PC-3 (cell line): ENCODE results near the gene SNED1. TPM values are rescaled to one million over a fixed set of nuclear protein-coding genes. Genes with fewer than 3 reads are reported as not detected.

Experiments used
- ATAC-seq: fragments of 200-7000 bp; cut with Tn5 transposase; 2 replicates; pipeline ENCODE4 v1.9.1; 2020; ENCODE audit warnings: mild to moderate bottlenecking, moderate library complexity
- BruUV-seq: library from RNA; stranded (reverse); fragments of 400-500 nt; replicated peaks from 2 replicates; lab custom pipeline; 2021; lab: Mats Ljungman, UMichigan
- CTCF ChIA-PET: fragments of 300-600 bp; sonication (Branson Sonifier 250); formaldehyde crosslinking; loops from one replicate; lab custom pipeline; 2022; ENCODE audit warnings: antibody characterized with exemption; lab: Charles Lee
- POLR2A ChIA-PET: fragments of 300-600 bp; sonication (Branson Sonifier 250); formaldehyde crosslinking; loops from one replicate; lab custom pipeline; 2022; ENCODE audit warnings: antibody characterized with exemption; ENCODE audit not compliant: unreplicated experiment; lab: Charles Lee
- DNase-seq: peaks from one replicate; pipeline ENCODE4 v3.0.0-alpha.2; 2015
- H2AFZ ChIP-seq: fragments of 300-600 bp; sonication (generic); 2 replicates; pipeline ENCODE4 v1.6.0; 2016; ENCODE audit warnings: antibody characterized with exemption, low read length
- H3F3A ChIP-seq: fragments of 300-600 bp; sonication (generic); one replicate; pipeline ENCODE4 v1.6.0; 2017; ENCODE audit warnings: antibody characterized with exemption, low read length, control low read depth, mild to moderate bottlenecking; ENCODE audit not compliant: unreplicated experiment
- H3K27ac ChIP-seq: fragments of 300-600 bp; sonication (generic); 2 replicates; pipeline ENCODE4 v1.5.1; 2016; ENCODE audit warnings: mild to moderate bottlenecking, low read length
- H3K27me3 ChIP-seq: fragments of 300-600 bp; sonication (generic); 2 replicates; pipeline ENCODE4 v1.6.1; 2016; ENCODE audit warnings: low read length, mixed read lengths
- H3K36me3 ChIP-seq: fragments of 300-600 bp; sonication (generic); 2 replicates; pipeline ENCODE4 v1.6.1; 2016; ENCODE audit warnings: low read depth, mixed run types, low read length, mixed read lengths
- H3K4me1 ChIP-seq: fragments of 300-600 bp; sonication (generic); 2 replicates; pipeline ENCODE4 v1.5.1; 2016; ENCODE audit warnings: low read length; ENCODE audit not compliant: insufficient read depth
- H3K4me2 ChIP-seq: fragments of 300-600 bp; sonication (generic); 2 replicates; pipeline ENCODE4 v1.6.0; 2016; ENCODE audit warnings: low read length
- H3K4me3 ChIP-seq: fragments of 300-600 bp; sonication (generic); 2 replicates; pipeline ENCODE4 v1.5.1; 2016; ENCODE audit warnings: mild to moderate bottlenecking, low read length, mixed read lengths
- H3K79me2 ChIP-seq: fragments of 300-600 bp; sonication (generic); 2 replicates; pipeline ENCODE4 v1.6.1; 2017; ENCODE audit warnings: low read length, mixed read lengths
- H3K9ac ChIP-seq: fragments of 300-600 bp; sonication (generic); 2 replicates; pipeline ENCODE4 v1.6.0; 2016; ENCODE audit warnings: mild to moderate bottlenecking, low read length
- H3K9me2 ChIP-seq: fragments of 300-600 bp; sonication (generic); replicated peaks from 2 replicates; pipeline ENCODE4 v1.6.1; 2016; ENCODE audit warnings: mixed run types, low read length, mixed read lengths
- H3K9me3 ChIP-seq: fragments of 300-600 bp; sonication (generic); 2 replicates; pipeline ENCODE4 v1.6.1; 2016; ENCODE audit warnings: low read length, mixed read lengths
- H4K20me1 ChIP-seq: fragments of 300-600 bp; sonication (generic); 2 replicates; pipeline ENCODE4 v1.6.1; 2016; ENCODE audit warnings: low read length, mixed read lengths
- EZH2 ChIP-seq: fragments of 300-600 bp; sonication (generic); IDR thresholded peaks from one replicate; pipeline ENCODE4 v1.6.1; 2017; ENCODE audit warnings: antibody characterized with exemption, mild to moderate bottlenecking, low read length; ENCODE audit not compliant: unreplicated experiment
- EZH2phosphoT487 ChIP-seq: fragments of 300-600 bp; sonication (generic); IDR thresholded peaks from 2 replicates; pipeline ENCODE4 v1.6.1; 2018; ENCODE audit warnings: mild to moderate bottlenecking, antibody characterized with exemption, low read length, borderline replicate concordance
- intact Hi-C: fragments of 100-400 bp; cut with micrococcal nuclease; formaldehyde crosslinking; loops from 2 replicates; pipeline ENCODE4 v1.9.0; 2023
- total RNA-seq: library from RNA; depleted of rRNA; stranded (reverse); fragments of >200 nt; gene quantifications from 2 replicates; pipeline ENCODE4 v1.2.3, GENCODE V29; 2014
- TF ChIP-seq, protein P1 (sequence below): fragments of 300-600 bp; sonication (generic); conservative IDR thresholded peaks from 2 replicates; pipeline ENCODE4 v1.5.1; 2017; ENCODE audit warnings: antibody characterized with exemption, low read depth, mild to moderate bottlenecking, low read length

The SNED1 gene
- total RNA-seq, 1 experiment from 2014 or later, result 0.66 TPM

DNA sequence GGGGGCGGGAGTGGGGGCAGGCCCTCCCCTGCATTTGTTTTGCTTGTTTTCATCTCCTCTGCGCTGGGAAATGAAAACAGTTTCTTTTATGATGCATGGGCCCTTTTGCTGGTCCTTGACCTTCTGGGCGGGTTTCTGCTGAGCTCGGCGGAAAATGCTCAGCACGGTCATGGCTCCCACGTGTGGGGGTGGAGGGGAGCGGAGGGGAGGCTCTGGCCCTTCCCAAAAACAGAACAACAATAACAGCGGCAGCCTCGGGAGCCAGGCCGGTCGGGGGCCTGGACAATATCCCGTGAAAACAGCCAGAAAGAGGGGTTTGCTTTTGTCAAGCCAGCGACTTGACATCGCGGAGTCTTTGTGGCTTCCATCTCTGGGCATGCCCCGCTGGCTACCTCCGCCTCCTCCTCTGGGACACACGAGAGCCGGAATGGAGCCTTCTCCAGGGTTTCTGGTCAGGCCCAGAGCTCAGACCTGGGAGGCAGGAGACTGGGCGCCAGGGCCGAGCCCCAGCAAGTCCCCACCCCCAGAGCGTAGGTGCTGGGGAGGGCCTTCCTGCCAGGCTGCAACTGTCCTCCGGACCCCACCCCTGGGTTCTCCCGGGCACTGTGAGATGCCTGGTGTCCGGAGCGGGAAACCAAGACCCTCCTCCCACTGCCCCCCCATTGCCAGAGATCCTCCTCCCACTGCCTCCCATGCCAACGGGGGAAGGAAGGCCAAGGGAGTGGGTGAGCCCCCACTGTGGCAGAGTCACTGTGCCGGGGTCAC lies 35.9 kb upstream of the SNED1 start:
- H3K27ac ChIP-seq, result no peak overlapping the region
- DNase-seq (no peak), ATAC-seq (no peak)
- TF ChIP-seq EZH2 (no peak), EZH2phosphoT487 (no peak)
- H3K4me2 ChIP-seq, result no peak overlapping the region
- BruUV-seq, result no TSS peak
- no peak overlapping the region for H3K4me3 ChIP-seq
- H3K9me3 ChIP-seq, result no peaks in the 10 kb centered on the region
- H4K20me1 ChIP-seq, result no peaks in the 10 kb centered on the region
- intact Hi-C loops, result no loop called here
- H3K27me3 ChIP-seq, result 0 out of 2 replicates have a peak, but pooled peaks cover 2% of the 10 kb centered on the region
- CTCF ChIA-PET, result no interaction called here
- no peaks in the 10 kb centered on the region for H3F3A ChIP-seq
- H2AFZ ChIP-seq, result no peak overlapping the region
- H3K36me3 ChIP-seq, result no peaks in the 10 kb centered on the region
- no peaks in the 10 kb centered on the region for H3K9me2 ChIP-seq
- POLR2A ChIA-PET, result interaction anchor here (0.8 kb wide), 1 partner anchor 30 kb away, joined by 3 read pairs; no protein-coding TSS in a partner anchor
- no peaks in the 10 kb centered on the region for H3K79me2 ChIP-seq
- no peaks in the 10 kb centered on the region for H3K4me1 ChIP-seq
- H3K9ac ChIP-seq, result no peak overlapping the region

DNA sequence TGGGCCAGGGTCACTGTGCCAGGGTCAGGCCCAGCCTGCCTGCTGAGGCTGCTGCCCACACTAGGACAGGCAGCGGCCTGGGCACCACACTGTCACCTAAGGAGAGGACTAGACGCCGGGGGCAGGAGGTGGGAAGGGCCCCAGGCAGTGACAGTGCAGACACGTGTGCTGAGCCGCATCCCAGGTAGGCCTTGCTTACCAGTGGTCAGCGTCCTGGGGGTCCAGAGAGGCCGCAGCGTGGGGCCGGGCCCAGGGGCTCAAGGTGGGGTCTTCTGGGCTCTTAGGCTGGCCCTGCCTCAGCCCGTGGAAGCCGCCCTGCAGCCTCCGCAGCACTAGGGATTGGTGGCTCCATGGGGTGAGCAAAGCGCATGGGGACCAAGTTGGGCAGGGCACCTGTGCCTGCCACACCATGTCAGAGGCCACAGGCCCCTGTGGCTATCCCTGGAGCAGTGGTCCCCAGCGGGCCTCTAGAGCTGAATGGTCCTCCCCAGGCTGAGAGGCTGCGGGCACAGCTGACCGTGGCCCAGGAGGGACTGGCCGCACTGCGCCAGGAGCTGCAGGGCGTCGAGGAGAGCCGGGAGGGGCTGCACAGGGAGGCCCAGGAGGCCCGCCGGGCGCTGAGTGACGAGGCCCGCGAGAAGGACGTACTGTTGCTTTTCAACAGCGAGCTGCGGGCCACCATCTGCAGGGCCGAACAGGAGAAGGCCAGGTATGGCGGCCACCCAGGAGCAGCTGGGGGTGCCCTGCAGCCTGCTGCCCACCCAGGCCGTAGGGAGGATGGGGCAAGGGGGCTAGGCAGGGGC lies 35.2 kb upstream of the SNED1 start:
- DNase-seq (no peak), ATAC-seq (no peak)
- H3K27ac ChIP-seq, result no peak overlapping the region
- H2AFZ ChIP-seq, result no peak overlapping the region
- no peak for TF ChIP-seq EZH2phosphoT487
- no peak for TF ChIP-seq EZH2
- TF ChIP-seq, protein P1, sequence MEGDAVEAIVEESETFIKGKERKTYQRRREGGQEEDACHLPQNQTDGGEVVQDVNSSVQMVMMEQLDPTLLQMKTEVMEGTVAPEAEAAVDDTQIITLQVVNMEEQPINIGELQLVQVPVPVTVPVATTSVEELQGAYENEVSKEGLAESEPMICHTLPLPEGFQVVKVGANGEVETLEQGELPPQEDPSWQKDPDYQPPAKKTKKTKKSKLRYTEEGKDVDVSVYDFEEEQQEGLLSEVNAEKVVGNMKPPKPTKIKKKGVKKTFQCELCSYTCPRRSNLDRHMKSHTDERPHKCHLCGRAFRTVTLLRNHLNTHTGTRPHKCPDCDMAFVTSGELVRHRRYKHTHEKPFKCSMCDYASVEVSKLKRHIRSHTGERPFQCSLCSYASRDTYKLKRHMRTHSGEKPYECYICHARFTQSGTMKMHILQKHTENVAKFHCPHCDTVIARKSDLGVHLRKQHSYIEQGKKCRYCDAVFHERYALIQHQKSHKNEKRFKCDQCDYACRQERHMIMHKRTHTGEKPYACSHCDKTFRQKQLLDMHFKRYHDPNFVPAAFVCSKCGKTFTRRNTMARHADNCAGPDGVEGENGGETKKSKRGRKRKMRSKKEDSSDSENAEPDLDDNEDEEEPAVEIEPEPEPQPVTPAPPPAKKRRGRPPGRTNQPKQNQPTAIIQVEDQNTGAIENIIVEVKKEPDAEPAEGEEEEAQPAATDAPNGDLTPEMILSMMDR, result no peak
- intact Hi-C loops, result no loop called here
- no peaks in the 10 kb centered on the region for H3K27me3 ChIP-seq
- H3K9me3 ChIP-seq, result no peaks in the 10 kb centered on the region
- no peak overlapping the region for H3K9ac ChIP-seq
- H3K9me2 ChIP-seq, result no peaks in the 10 kb centered on the region
- no peaks in the 10 kb centered on the region for H3F3A ChIP-seq
- H3K79me2 ChIP-seq, result no peaks in the 10 kb centered on the region
- POLR2A ChIA-PET, result no interaction called here
- no peaks in the 10 kb centered on the region for H4K20me1 ChIP-seq
- CTCF ChIA-PET, result interaction anchor here (0.5 kb wide), 1 partner anchor 255 kb away, joined by 3 read pairs; no protein-coding TSS in a partner anchor
- no peak overlapping the region for H3K4me2 ChIP-seq
- no TSS peak for BruUV-seq
- H3K4me3 ChIP-seq, result no peak overlapping the region
- H3K4me1 ChIP-seq, result no peaks in the 10 kb centered on the region
- H3K36me3 ChIP-seq, result no peaks in the 10 kb centered on the region

DNA sequence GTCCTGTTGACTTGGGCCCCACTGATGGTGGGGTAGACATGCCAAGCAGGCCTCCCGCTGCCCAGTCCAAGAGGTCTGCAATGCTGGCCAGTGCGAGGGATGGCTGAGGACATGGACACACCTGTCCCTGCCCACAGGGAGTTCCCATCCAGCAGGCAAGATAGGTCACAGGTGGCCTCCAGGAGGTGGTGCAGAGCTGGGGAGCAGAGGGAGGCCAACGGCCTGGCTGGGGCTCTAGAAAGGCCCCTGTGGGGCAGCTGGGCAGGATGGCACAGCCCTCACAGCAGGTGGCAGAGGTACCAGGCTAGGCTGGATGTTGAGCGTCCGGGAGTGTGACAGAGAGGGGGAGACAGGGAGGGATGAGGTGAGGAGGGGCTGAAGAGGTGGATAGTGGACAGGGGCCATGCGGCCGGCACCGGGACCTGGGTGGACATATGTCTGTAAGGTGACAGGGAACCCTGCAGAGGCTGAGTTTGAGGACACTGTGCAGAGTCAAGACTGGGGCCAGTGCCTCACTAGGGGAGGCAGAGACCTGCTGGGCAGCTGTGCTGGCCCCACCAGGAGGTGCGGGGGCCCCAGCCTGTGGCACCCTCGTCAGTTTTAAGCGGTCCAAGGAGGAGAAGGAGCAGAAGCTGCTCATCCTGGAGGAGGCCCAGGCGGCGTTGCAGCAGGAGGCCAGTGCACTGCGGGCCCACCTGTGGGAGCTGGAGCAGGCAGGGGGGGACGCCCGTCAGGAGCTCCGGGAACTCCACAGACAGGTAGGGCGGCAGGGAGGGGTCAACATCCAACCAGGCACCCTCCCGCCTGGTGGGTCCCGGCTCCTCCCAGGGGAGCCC lies 34.3 kb upstream of the SNED1 start:
- no peaks in the 10 kb centered on the region for H3K9me3 ChIP-seq
- TF ChIP-seq EZH2 (no peak), EZH2phosphoT487 (no peak)
- TF ChIP-seq, protein P1, result no peak
- H3K4me3 ChIP-seq, result no peak overlapping the region
- H2AFZ ChIP-seq, result no peak overlapping the region
- POLR2A ChIA-PET, result no interaction called here
- no peaks in the 10 kb centered on the region for H3K4me1 ChIP-seq
- H4K20me1 ChIP-seq, result no peaks in the 10 kb centered on the region
- ATAC-seq (no peak), DNase-seq (no peak)
- CTCF ChIA-PET, result interaction anchor here (0.5 kb wide), 1 partner anchor 255 kb away, joined by 3 read pairs; no protein-coding TSS in a partner anchor
- no peaks in the 10 kb centered on the region for H3K9me2 ChIP-seq
- H3K36me3 ChIP-seq, result no peaks in the 10 kb centered on the region
- H3F3A ChIP-seq, result no peaks in the 10 kb centered on the region
- H3K27me3 ChIP-seq, result no peaks in the 10 kb centered on the region
- no peaks in the 10 kb centered on the region for H3K79me2 ChIP-seq
- H3K4me2 ChIP-seq, result no peak overlapping the region
- H3K27ac ChIP-seq, result no peak overlapping the region
- intact Hi-C loops, result no loop called here
- no peak overlapping the region for H3K9ac ChIP-seq
- no TSS peak for BruUV-seq
